Measurements from ENCODE around the gene ABCD1. TPM values are rescaled to one million over a fixed set of nuclear protein-coding genes. Genes with fewer than 3 reads are reported as not detected.
"Not testable (repeated sequence)": the region's sequence is repeated elsewhere in the genome, so short reads cannot be mapped to it uniquely, and the experiment has no call there.

Gene ABCD1
- total RNA-seq, 2 experiments from 2014 or later: 4.1 to 4.3 TPM

DNA sequence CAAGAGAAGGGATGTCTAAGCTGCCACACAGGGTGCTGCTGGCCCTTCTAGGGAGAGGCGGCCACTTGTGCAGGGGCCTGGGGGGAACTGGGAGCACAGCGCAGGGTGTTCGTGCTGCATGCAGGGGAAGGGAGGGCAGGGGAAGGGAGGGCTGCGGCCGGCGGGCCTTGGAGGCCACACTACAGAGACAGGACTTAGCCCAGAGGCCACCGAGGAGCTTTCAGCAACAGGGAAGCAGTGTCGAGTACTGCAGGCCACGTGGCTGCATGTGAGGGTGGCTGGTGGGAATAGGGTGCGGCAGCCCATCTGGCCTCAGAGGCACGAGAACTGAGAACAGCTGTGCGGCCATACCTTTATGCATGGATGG lies 20.4 kb downstream of the ABCD1 start:
- not testable (repeated sequence) for H3K36me3 Mint-ChIP-seq, H3K4me3 Mint-ChIP-seq, H3K27ac Mint-ChIP-seq, DNase-seq, H3K9me3 Mint-ChIP-seq, H3K4me1 Mint-ChIP-seq
- peaks cover 10% of the 10 kb centered on the region for H3K27me3 Mint-ChIP-seq

DNA sequence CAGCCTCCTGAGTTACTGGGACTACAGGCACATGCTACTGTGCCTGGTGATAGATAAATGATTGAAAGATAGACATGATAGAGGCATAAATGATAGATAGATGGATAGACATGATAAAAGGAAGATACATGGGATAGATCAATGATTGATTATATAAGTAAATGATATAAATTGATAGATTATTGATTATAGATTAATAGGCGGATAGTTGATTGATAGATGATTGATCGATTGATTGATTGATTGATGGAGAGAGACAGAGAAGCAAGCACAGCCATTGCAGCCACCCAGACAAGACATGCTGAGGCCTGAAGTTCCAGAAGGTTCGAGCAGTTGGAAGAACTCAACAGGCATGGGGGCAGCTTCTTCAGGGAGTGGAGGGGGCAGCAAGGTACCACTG lies 21.7 kb downstream of the ABCD1 start:
- no peak overlapping the region for H3K4me3 Mint-ChIP-seq
- no peaks in the 10 kb centered on the region for H3K36me3 Mint-ChIP-seq
- no peaks in the 10 kb centered on the region for H3K9me3 Mint-ChIP-seq
- H3K27ac Mint-ChIP-seq: no peak overlapping the region
- no peaks in the 10 kb centered on the region for H3K4me1 Mint-ChIP-seq
- peaks cover 11% of the 10 kb centered on the region for H3K27me3 Mint-ChIP-seq
- DNase-seq: no peak

DNA sequence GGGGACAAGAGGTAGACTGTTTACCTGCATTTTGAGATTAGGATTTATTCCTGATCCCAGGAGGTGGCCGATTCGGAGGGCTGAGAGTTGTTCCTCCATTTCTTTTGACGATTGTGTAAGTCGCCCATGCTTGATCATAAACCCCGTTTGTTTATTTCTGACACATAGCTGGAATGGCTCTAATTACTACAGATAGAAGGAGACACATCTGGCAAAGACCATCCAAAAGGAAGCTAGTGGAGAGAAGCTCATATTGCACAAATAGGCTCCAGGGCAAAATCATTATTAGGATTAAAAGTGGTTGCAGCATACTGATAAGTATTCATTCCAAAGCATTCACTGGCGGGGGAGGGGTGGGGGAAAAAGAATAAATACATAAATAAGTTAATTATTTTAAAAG lies 22.3 kb downstream of the ABCD1 start:
- not testable (repeated sequence) for H3K9me3 Mint-ChIP-seq, H3K27ac Mint-ChIP-seq, H3K4me1 Mint-ChIP-seq, DNase-seq, H3K36me3 Mint-ChIP-seq, H3K4me3 Mint-ChIP-seq
- H3K27me3 Mint-ChIP-seq: peaks cover 11% of the 10 kb centered on the region

DNA sequence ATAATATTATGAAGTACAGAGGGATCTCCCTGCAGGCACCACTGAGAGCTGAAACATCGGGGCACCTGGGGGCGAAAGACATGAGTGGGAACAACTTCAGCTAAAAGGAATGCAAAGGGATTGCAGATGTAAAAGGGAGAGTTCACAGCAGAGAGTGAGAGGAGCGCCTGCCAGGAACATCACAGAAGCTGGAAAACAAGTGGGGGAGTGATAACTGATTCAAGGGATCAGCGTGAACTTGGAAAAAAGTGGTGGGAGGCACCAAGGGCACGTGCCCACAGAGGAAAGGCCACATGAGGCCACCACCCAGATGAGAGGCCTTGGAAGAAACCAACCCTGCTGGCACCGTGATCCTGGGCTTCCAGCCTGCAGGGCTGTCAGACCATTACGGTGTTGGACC lies 24.4 kb downstream of the ABCD1 start:
- H3K36me3 Mint-ChIP-seq, H3K9me3 Mint-ChIP-seq, H3K27ac Mint-ChIP-seq, H3K4me3 Mint-ChIP-seq, DNase-seq, H3K4me1 Mint-ChIP-seq: not testable (repeated sequence)
- H3K27me3 Mint-ChIP-seq: peaks cover 11% of the 10 kb centered on the region

DNA sequence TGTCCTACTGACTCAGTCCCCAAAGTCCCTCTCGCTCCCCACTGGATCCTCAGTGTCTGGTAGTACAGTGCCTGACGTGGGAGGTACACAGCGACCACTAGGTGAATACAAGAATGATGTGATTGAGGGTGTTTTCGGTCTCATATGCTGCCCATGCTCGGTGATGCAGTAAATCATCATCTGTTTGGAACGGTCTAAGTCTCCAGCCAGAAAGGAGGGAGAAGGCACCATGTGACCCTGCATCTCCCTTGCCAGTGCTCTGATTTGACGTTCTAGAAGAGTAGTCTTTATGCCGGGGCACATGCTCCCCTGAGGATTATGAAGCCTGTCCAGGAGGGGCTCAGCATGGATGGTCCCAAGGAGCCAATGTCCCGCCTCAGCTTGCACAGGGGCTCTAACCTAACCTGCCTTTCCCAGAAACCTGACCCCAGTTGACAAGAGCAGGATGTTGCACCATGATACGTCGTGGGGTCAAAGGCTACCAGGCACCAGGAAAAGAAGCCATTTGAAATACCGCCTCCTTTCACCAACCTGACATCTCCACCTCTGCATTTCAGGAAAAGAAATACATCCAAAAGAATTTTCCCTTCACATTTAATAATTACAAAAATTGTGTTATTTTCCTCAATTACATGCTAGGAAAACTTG lies 25.6 kb downstream of the ABCD1 start:
- DNase-seq: no peak
- no peak overlapping the region for H3K27ac Mint-ChIP-seq
- H3K9me3 Mint-ChIP-seq: no peaks in the 10 kb centered on the region
- no peaks in the 10 kb centered on the region for H3K4me1 Mint-ChIP-seq
- no peak overlapping the region for H3K4me3 Mint-ChIP-seq
- no peaks in the 10 kb centered on the region for H3K36me3 Mint-ChIP-seq
- peaks cover 7% of the 10 kb centered on the region for H3K27me3 Mint-ChIP-seq

DNA sequence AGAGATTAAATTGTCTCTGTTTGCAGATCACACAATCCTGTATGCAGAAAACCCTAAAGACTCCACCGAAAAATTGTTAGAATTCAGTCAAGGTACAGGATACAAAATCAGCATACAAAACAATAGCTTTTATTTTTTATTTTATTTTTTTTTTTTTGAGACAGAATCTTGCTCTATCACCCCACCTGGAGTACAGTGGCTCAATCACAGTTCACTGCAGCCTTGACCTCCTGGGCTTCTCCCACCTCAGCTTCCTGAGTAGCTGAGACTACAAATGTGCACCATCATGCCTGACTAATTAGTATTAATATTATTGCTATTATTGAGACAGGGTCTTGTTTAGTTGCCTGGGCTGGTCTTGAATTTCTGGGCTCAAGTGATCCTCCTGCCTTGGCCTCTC lies 30.5 kb downstream of the ABCD1 start:
- no peaks in the 10 kb centered on the region for H3K27me3 Mint-ChIP-seq
- H3K27ac Mint-ChIP-seq: no peak overlapping the region
- no peaks in the 10 kb centered on the region for H3K9me3 Mint-ChIP-seq
- no peak for DNase-seq
- no peaks in the 10 kb centered on the region for H3K36me3 Mint-ChIP-seq
- no peak overlapping the region for H3K4me3 Mint-ChIP-seq
- H3K4me1 Mint-ChIP-seq: no peaks in the 10 kb centered on the region

DNA sequence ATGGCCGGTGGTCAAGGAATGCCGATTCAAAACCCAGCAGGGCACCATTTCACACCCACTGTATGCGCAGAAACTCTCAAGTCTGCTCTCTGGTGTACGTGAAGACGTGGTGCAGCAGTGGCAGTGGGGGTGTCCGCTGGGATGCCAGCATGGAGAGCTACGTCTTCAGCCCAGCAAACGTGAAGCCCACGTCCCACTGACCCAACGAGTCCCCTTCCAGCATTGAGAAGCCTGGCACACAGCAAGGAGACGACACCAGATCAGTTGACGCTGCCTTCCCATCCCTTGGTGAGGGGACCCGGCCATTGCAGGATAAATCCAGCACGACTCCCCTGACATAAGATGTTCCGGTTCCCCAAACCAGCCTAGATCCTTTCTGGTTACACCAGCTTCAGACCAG lies 37.2 kb downstream of the ABCD1 start:
- no peaks in the 10 kb centered on the region for H3K27me3 Mint-ChIP-seq
- H3K27ac Mint-ChIP-seq: no peak overlapping the region
- H3K4me1 Mint-ChIP-seq: peaks cover 9% of the 10 kb centered on the region
- no peaks in the 10 kb centered on the region for H3K36me3 Mint-ChIP-seq
- DNase-seq: no peak
- no peaks in the 10 kb centered on the region for H3K9me3 Mint-ChIP-seq
- H3K4me3 Mint-ChIP-seq: no peak overlapping the region

DNA sequence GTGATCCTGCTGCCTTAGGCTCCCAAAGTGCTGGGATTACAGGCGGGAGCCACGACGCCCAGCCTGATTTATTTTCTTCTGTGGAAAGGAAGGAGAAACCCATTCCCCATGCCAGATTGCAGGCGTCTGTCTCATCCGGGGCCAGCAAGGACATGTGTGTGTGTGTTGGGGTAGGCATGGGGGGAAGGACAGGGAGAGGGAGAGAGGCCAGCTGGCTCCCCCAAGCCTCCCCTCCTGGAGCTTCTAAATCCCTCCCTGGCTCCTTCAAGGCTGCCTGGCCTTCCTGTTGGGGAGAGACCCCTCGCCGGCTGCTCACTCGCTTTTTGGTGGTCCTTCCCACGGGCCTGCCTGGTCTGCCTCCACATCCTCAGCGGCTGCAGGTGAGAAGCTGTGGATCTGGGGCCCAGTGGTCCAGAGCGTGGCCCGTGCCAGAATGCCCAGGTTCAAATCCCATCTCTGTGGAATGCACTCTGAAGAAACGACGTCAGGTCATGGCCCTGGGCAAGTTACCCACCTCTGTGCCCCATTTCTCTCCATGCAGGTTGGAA lies 38.0 kb downstream of the ABCD1 start:
- no peaks in the 10 kb centered on the region for H3K36me3 Mint-ChIP-seq
- no peak overlapping the region for H3K27ac Mint-ChIP-seq
- H3K27me3 Mint-ChIP-seq: no peaks in the 10 kb centered on the region
- DNase-seq: no peak
- peaks cover 9% of the 10 kb centered on the region for H3K4me1 Mint-ChIP-seq
- H3K4me3 Mint-ChIP-seq: no peak overlapping the region
- H3K9me3 Mint-ChIP-seq: no peaks in the 10 kb centered on the region

DNA sequence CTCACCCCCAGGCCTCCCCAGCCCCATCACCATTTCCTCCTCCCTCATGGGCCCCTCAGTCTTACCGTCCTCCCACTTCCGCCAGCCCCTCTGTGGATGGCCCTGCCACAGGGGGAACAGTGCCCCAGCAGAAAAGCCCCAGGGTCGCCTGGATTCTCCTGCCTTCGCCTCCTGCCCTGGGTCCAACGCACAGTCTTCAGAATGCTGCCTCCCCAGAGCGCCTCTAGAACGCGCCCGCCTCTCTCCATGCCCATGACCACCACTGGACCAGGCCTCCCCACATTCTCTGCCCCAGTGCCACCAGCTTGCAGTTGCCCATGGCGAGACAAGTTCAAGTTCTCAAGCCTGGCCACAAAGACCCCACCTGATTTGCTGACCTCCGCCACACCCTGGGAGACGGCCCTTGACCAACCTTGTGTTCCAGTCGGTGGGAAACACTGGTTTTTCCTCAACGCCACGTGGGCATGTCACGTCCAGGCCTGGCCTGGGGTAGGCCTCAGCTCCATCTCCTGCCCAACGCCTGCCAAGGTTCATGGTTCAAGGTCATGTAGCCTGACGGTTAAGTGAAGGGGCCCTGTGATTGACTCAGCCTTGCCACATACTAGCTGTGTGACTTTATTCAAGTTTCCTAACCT lies 38.8 kb downstream of the ABCD1 start:
- Mint-ChIP-seq H3K27me3 (no peaks in the 10 kb centered on the region), H3K9me3 (no peaks in the 10 kb centered on the region), H3K4me1 (peaks cover 9% of the 10 kb centered on the region), H3K27ac (no peak overlapping the region), H3K36me3 (no peaks in the 10 kb centered on the region), H3K4me3 (no peak overlapping the region)
- no peak for DNase-seq

DNA sequence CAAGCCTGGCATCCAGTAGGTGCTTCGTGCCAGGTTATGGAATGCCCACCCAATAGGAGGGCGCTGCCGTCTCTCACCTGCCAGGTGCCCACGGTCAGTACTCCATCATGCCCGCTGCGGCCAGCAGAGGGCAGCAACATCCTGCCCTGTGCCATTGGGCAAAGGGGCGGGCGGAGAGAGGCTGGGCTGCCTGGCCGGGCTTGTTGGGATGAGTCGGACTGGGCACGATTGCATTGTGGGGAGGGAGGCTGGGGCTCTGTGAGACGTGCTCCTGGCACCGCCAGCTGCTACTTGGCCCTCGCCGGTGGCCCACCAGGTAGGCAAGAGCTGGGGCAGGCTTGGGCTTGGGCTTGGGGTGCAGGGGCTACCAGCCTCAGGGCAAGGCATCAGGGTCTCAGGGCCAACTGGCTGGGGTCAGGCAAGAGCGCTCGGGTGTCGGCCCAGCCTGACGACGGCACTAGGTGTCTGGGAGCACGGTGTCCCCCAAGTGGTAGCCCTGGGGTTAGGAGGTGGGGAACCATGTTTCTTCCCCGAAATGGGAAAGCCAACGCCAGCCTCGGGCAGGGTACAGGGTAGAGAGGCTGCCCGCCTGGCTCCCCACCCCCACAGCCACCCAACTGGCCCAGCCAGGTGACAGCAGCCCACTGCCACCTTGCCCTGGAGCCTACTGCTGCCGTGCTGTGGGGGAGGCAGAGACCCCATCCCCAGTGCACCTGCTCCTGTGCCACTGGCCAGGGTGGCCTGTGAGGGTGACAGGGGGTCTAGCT lies 39.5 kb downstream of the ABCD1 start, which contains the start of gene PLXNB3:
TSS of gene PLXNB3 (plus strand) at position 261 of the 767 bp plus-strand sequence. CDS start 1,287 bp downstream, outside the sequence.
- peaks cover 9% of the 10 kb centered on the region for H3K4me1 Mint-ChIP-seq
- H3K4me3 Mint-ChIP-seq: no peak within 1 kb of the TSS
- DNase-seq: peak; percentile 75
- no peaks in the 10 kb centered on the region for H3K27me3 Mint-ChIP-seq
- no peaks in the 10 kb centered on the region for H3K36me3 Mint-ChIP-seq
- no peaks in the 10 kb centered on the region for H3K9me3 Mint-ChIP-seq
- H3K27ac Mint-ChIP-seq: no peak within 1 kb of the TSS

DNA sequence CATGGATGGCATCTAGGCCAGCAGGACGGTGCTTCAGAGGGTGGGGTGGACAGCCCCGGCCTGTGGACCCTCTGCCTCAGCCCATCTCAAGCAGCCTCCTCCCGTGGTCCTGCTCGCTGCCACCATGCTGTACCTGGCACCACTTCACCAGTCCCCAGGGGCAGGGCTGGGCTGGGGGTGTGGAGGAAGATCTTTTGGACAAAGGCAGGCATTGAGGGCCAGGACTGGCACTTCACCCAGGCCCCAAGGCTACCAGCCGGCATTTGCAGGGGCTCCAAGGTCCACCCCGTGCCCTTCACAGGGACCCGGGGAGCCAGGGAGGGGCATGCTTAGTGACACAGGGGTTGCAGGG lies 40.1 kb downstream of the ABCD1 start:
- DNase-seq: no peak
- Mint-ChIP-seq H3K4me1 (peaks cover 9% of the 10 kb centered on the region), H3K27ac (no peak overlapping the region), H3K4me3 (no peak overlapping the region), H3K36me3 (no peaks in the 10 kb centered on the region), H3K9me3 (no peaks in the 10 kb centered on the region), H3K27me3 (no peaks in the 10 kb centered on the region)

DNA sequence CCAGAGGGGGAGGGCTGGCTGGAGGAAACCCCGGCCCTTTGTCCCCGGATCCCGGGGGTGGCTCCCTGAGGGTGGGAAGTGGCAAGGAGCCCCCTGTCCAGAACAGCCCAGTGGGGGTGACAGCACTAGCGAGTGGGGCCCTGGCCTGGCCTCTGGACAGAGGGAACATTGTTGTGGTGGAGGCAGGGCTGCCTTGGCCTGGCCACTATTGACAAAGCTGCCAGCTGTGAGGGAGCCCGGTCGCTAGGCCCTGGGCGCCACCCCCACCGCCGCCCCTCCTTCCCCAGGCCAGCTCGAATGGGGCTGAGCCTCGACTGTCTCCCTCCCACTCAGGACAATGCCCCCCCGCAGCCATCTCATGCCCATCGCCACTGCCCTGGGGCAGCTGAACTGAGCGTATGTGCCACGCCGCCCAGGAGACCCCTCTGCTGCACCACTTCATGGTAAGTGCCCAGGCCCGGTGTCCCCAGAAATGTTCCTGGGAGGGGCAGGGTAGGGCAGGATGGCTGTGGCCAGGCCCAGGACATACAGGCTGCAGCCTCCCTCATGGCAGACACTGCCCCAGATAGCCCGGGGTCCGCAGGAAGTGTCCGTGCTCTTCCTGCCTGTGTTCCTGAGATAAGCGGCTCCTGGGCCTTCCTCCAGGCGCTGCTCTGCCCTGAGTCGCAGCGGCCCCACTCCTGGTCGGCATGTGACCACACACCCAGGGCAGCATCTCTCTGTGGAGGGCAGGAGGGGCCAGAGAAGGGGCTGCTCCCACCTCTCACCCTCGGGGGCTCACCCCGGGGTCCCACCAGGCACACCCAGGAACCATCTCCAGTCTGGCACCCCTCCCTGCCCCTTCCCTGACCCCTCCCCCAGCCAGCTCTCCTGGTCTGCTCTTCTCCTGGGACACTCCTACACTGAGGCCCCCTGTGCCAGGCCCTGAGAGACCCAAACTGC lies 40.8 kb downstream of the ABCD1 start:
- Mint-ChIP-seq H3K36me3 (no peaks in the 10 kb centered on the region), H3K4me1 (peaks cover 9% of the 10 kb centered on the region), H3K27me3 (no peaks in the 10 kb centered on the region), H3K27ac (no peak overlapping the region), H3K4me3 (peak overlapping the region; percentile 49), H3K9me3 (no peaks in the 10 kb centered on the region)
- no peak for DNase-seq

DNA sequence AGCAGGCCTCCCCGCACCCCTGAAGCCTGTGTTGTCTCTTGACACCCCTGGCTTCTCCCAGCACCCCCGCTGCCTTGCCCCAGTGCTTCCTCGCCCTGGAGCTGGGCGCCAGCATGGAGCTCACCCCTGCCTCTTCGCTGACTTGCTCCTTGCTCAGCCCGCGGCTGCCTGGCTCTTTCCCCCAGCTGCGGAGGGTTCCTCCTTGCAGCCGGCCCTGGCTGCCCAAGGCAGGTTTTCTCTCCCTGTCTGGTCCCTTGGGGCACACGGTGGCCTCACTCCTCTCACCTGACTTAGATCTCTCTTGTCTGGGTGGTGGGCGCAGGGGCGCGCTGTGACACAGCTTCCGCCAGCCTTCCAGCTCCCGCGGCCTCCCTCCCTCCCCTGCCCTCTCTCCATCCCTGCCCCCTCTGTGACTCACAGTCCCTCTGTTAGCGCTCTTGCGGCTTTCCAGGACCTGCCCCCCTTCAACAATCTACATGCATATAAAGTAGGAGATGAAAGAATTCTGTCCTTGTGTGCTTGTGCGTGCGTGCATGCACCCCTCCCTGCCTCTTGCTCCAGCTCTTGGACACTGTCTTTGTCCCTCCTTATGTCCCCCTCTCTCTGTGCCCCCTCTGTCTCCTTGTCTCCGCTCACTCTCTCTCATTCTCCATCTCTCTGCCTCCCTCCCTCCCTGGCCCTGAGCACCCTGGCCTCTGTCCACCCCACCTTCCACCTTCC lies 41.6 kb downstream of the ABCD1 start:
- no peaks in the 10 kb centered on the region for H3K36me3 Mint-ChIP-seq
- peaks cover 9% of the 10 kb centered on the region for H3K4me1 Mint-ChIP-seq
- no peaks in the 10 kb centered on the region for H3K9me3 Mint-ChIP-seq
- H3K27me3 Mint-ChIP-seq: no peaks in the 10 kb centered on the region
- H3K4me3 Mint-ChIP-seq: peak overlapping the region; percentile 49
- H3K27ac Mint-ChIP-seq: peak overlapping the region; percentile 16
- peak; percentile 60 for DNase-seq

All from activated naive CD8-positive, alpha-beta T cell treated with anti-CD3 and anti-CD28 coated beads for 36 hours (primary cell).